GDM1 (cell line): ENCODE data around the gene LCORL.
"Not testable (repeated sequence)": the region's sequence is repeated elsewhere in the genome, so short reads cannot be mapped to it uniquely, and the experiment has no call there.

Experiments used
- DNase-seq: peaks from one replicate; lab custom pipeline; 2025; lab: John Stamatoyannopoulos, UW

LCORL gene

GRCh38 chr4:17932041-17932440 is 89.5 kb downstream of the LCORL start:
- no peak for DNase-seq

- no peak for DNase-seq
Measured at GRCh38 chr4:17930256-17930655, 91.3 kb downstream of the LCORL start.

- DNase-seq, result no peak
Measured at GRCh38 chr4:17924189-17924588, 97.4 kb downstream of the LCORL start.

GRCh38 chr4:17921451-17921850 is 100.1 kb downstream of the LCORL start:
- no peak for DNase-seq

GRCh38 chr4:17920681-17921080 is 100.9 kb downstream of the LCORL start:
- DNase-seq, result no peak

- no peak for DNase-seq
Measured at GRCh38 chr4:17915439-17915838, 106.1 kb downstream of the LCORL start.

GRCh38 chr4:17912011-17912410 is 109.5 kb downstream of the LCORL start:
- no peak for DNase-seq

GRCh38 chr4:17911608-17912007 is 109.9 kb downstream of the LCORL start:
- no peak for DNase-seq

- DNase-seq, result no peak
Measured at GRCh38 chr4:17898553-17899055, 123.0 kb downstream of the LCORL start.

GRCh38 chr4:17895481-17895880 is 126.1 kb downstream of the LCORL start:
- no peak for DNase-seq

- no peak for DNase-seq
Measured at GRCh38 chr4:17894421-17894820, 127.1 kb downstream of the LCORL start.

GRCh38 chr4:17889692-17890091 is 131.9 kb downstream of the LCORL start:
- no peak for DNase-seq

- DNase-seq, result no peak
Measured at GRCh38 chr4:17884511-17884910, 137.0 kb downstream of the LCORL start.

- no peak for DNase-seq
Measured at GRCh38 chr4:17884063-17884462, 137.5 kb downstream of the LCORL start.

- DNase-seq, result no peak
Measured at GRCh38 chr4:17877661-17878060, 143.9 kb downstream of the LCORL start.

GRCh38 chr4:17876943-17877342 is 144.6 kb downstream of the LCORL start:
- DNase-seq, result no peak

GRCh38 chr4:17875402-17876070 is 146.0 kb downstream of the LCORL start:
- DNase-seq, result no peak

- no peak for DNase-seq
Measured at GRCh38 chr4:17869327-17869726, 152.2 kb downstream of the LCORL start.

- DNase-seq, result no peak
Measured at GRCh38 chr4:17867276-17867675, 154.3 kb downstream of the LCORL start.

GRCh38 chr4:17866810-17867209 is 154.7 kb downstream of the LCORL start:
- no peak for DNase-seq

- DNase-seq, result no peak
Measured at GRCh38 chr4:17865866-17866363, 155.6 kb downstream of the LCORL start.

- DNase-seq, result not testable (repeated sequence)
Measured at GRCh38 chr4:17861906-17862305, 159.6 kb downstream of the LCORL start.

- DNase-seq, result no peak
Measured at GRCh38 chr4:17859793-17860406, 161.7 kb downstream of the LCORL start.

GRCh38 chr4:17854036-17854435 is 167.5 kb downstream of the LCORL start:
- DNase-seq, result no peak
